RWPE1 (cell line): ENCODE data around the gene HYDIN.
A peak's percentile ranks its signal among the peaks of the same experiment; 100 is the strongest.

Source experiments
- CTCF ChIA-PET: fragments of 350-600 bp; sonication (Branson Sonifier 250); formaldehyde crosslinking; extraction: SDS; loops from one replicate; lab custom pipeline; 2021; lab: Yijun Ruan, JAX
- POLR2A ChIA-PET: fragments of 400-600 bp; formaldehyde crosslinking; extraction: SDS; loops from one replicate; lab custom pipeline; 2020; ENCODE audit warnings: antibody characterized with exemption; ENCODE audit not compliant: low non-redundant PET; lab: Yijun Ruan, JAX
- DNase-seq: peaks from one replicate; pipeline ENCODE4 v3.0.0; 2012; ENCODE audit warnings: low spot score
- H3K27ac ChIP-seq: fragments of 450-650 bp; 2 replicates; pipeline ENCODE4 v1.5.1; 2017
- TF ChIP-seq, protein P1 (sequence below): fragments of 450-650 bp; conservative IDR thresholded peaks from 2 replicates; pipeline ENCODE4 v1.5.1; 2017; ENCODE audit warnings: low read depth, mild to moderate bottlenecking

HYDIN gene

DNA sequence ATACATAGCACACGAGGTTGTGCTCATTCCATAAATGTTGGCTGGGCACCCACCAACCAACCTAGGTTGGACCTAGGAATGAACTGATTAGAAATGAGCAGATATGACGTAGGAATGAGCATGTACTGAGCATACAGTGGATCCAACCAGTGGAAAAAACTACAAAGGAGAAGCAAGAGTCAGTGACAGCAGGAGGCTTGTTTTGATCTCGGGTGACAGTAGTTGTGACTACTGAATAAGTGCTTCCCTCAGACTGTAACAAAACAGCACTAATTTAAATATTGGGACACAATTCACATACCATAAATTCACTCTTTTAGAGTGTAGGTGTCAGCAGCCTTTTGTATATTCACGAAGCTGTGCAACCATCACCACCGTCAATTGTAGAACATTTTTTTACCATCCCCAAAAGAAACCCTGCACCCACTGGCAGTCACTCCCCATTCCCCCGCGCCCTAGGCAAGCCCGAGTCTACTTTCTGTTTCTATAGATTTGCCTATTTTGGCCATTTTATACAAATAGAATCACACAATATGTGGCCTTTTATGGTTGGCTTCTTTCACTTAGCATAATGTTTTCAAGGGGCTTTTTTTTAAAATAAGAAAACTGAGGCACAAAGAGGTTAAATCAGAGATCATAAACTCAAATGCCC, 436.5 kb downstream of the HYDIN start:
- POLR2A ChIA-PET, result no interaction called here
- TF ChIP-seq, protein P1, sequence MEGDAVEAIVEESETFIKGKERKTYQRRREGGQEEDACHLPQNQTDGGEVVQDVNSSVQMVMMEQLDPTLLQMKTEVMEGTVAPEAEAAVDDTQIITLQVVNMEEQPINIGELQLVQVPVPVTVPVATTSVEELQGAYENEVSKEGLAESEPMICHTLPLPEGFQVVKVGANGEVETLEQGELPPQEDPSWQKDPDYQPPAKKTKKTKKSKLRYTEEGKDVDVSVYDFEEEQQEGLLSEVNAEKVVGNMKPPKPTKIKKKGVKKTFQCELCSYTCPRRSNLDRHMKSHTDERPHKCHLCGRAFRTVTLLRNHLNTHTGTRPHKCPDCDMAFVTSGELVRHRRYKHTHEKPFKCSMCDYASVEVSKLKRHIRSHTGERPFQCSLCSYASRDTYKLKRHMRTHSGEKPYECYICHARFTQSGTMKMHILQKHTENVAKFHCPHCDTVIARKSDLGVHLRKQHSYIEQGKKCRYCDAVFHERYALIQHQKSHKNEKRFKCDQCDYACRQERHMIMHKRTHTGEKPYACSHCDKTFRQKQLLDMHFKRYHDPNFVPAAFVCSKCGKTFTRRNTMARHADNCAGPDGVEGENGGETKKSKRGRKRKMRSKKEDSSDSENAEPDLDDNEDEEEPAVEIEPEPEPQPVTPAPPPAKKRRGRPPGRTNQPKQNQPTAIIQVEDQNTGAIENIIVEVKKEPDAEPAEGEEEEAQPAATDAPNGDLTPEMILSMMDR, result no peak
- DNase-seq, result no peak
- no peak overlapping the region for H3K27ac ChIP-seq
- CTCF ChIA-PET, result no interaction called here

- CTCF ChIA-PET, result no interaction called here
- no peak for DNase-seq
- H3K27ac ChIP-seq, result no peak overlapping the region
- TF ChIP-seq, protein P1, result no peak
- POLR2A ChIA-PET, result no interaction called here
These were observed 439.7 kb downstream of the HYDIN start for GRCh38 chr16:70790815-70791214.

- DNase-seq, result no peak
- CTCF ChIA-PET, result no interaction called here
- TF ChIP-seq, protein P1, result no peak
- H3K27ac ChIP-seq, result peak overlapping the region; percentile 9; the same call in 1 of the 2 replicates
- POLR2A ChIA-PET, result no interaction called here
These were observed 440.7 kb downstream of the HYDIN start for GRCh38 chr16:70789595-70790447.

DNA sequence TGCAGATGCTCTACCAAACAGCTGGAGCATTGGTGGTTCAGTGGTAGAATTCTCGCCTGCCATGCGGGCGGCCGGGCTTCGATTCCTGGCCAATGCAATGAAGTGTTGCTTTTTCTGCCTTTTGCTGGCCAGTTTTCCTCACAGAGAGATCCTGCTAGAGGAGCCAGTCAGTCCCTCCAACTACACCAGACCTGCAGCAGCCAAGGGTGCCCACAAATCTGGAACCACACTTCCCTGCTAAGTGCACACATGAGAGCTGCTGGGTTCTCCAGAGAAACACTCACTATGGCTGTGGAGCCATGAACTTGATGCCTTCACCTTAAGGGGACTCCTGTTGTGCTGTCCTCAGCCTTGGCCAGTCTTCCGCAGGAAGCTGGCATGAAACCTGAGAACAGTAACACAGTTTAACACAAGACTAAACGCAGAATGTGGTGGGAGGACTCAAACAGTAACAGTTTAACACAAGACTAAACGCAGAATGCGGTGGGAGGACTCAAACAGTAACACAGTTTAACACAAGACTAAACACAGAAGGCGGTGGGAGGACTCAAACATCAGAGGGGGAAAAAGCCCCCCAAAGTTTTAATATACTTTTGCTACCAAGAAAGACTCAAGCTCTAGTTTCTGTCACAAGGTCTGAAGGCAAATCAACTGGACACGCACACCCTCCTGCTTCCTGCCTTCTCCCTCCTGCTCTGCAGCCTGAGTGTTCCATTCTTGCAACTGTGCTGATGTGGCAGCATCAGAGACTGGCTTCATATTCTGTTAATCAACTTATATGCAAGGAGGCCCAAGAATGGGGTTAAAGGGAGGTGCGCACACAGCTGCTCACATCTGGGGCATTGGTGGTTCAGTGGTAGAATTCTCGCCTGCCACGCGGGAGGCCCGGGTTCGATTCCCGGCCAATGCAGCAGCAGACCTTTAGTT, 441.6 kb downstream of the HYDIN start:
- POLR2A ChIA-PET, result interaction anchor here (0.6 kb wide), 1 partner anchor 12 kb away, joined by 3 read pairs; no protein-coding TSS in a partner anchor
- no peak for DNase-seq
- CTCF ChIA-PET, result no interaction called here
- TF ChIP-seq, protein P1, result no peak
- H3K27ac ChIP-seq, result no peak overlapping the region

DNA sequence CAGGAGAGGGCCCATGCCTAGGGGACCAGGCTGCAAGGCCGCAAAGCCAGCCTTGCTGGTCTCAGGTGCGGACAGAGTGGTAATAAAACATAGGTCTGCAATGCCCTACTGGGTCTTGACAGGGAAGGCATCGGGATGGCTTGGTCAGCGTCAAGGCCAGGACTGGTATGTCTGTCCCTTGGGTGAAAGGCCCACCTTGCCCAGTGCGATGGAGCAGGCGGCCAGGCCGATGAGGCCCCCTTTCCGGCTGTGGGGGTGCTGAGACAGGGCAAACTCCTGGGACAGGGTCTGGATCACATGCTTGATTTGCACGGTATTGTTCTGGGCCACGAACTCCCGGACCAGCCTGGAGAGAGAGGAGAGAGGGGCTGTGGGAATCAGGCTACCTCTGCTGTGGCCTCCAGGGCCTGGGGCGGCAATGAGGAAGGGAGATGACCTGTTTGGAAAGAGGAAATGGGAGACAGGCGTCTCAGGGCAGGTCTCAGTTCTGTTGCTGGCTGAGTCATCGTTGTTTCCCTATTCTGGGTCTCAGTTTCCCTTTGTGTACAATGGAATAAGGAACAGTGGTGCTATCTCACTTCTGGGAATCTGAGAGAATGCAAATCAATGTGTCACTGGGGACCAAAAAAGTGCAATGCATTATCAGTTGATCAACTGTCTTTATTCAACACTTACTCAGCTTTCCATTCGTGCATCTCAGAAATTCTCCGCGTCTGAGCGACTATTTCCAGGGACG, 444.3 kb downstream of the HYDIN start:
- TF ChIP-seq, protein P1, result no peak

More for the DNA sequence above, 444.3 kb downstream of the HYDIN start:
- DNase-seq, result no peak
- POLR2A ChIA-PET, result no interaction called here
- H3K27ac ChIP-seq, result no peak overlapping the region
- CTCF ChIA-PET, result no interaction called here
